Kidney capillary endothelial cell (primary cell): ENCODE measurements around the gene MAP2K6.

Source experiments
- DNase-seq: peaks from one replicate; pipeline ENCODE4 v3.0.0-alpha.2; 2018; ENCODE audit warnings: low spot score

The MAP2K6 gene

DNA sequence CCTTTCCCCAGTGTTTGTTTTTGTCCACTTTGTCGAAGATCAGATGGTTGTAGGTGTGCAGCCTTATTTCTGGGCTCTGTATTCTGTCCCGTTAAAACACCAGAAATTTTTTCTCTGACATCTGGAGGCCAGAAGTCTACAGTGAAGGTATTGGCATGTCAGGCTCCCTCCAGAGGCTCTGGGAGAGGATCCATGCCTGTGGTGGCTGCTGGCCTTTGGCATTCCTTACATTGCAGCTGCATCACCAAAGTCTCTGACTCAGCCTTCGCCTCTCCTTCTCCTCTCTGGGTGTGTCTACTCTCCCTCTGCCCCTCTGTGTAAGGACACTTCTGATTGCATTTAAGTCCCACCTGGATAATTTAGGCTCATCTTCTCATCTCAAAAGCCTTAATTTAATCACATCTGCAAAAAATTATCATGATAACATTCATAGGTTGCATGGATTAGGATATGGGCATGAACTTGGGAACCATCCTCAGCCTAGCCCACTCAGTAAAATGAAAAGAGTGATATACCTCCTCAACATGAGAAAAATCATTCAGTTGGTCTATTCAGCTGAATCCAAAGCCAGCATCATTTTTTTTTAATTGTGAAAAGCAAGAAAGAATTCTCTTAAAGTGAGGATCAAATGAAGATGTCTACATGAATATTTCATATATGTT is 78.0 kb downstream of the MAP2K6 start:
- no peak for DNase-seq

DNA sequence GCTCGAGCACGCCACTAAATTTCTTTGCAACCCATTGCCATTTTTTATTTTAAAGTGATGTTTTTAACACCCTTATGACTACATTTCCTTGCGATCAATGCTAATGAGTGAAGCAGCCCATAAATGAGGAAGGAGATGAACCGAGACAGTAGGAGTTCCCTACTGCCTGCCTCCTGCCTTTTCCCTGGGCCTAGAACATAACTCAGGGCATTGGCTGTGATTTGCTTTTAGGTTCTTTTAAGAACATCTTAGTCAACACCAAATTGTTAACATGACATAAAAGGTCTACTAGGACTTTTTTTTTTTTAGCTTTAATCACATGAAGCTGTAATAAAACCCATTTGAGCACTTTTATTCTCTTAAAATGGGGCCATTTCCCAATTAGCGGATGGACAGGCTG is 81.3 kb downstream of the MAP2K6 start:
- DNase-seq, result no peak

DNA sequence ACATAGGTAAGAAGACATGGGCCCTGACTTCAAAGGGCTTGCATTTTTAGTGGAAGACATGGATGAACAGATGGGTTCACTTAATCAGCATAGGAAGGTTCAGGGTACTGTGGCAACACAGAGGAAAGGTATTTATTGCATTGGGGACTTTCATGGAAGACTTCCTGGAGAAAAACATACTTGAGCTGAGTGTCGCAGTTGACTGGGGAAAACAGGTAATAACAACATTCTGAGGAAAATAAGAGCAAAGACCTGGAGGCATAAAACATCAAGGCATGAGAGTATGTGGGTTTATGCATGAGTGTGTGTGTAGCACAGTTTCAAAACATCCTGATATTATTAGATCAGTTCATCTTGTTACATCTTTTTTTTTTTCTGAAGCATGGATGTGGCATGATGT is 82.7 kb downstream of the MAP2K6 start:
- DNase-seq, result no peak

DNA sequence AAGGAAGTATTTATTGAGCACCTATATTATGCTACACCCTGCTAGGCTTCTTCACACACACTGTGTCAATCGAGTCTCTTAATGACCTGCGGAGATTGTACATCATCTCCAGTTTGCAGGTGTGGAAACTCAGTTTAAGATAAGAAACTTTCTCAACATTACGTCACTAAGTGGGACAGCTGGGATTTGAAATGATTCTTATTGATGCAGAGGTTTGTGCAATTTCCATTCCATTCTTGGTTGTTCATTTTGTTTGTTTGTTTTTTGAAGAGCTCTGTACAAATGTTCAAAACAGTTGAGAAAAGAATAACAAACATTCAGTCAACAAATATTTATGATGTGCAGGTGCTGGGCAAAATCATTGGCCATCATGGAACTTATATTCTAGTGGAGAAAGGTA is 84.8 kb downstream of the MAP2K6 start:
- no peak for DNase-seq

DNA sequence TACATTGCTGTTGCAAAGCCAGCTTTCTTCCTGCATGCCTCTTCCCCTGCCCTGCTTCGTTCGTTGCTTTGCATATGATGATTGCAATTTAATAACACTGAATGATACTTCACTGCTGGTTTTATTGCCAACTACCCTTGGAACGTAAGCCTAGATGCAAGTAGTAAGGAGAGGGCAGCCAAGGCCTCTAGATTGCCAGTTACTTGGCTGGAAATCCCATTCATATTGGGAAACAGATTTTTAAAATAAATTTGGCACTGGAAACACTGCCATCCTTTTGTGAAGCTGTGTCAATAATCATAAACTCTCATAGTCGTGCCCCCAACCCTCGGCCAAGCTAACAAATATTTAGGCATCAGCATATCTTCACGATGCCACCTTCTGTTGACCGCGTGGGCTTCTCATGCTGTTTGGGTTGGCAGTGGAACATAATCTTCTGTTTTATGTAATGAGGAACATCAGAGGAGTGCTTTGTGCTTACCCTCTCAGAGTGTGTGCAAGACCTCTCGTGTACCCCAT is 86.5 kb downstream of the MAP2K6 start:
- DNase-seq, result no peak

DNA sequence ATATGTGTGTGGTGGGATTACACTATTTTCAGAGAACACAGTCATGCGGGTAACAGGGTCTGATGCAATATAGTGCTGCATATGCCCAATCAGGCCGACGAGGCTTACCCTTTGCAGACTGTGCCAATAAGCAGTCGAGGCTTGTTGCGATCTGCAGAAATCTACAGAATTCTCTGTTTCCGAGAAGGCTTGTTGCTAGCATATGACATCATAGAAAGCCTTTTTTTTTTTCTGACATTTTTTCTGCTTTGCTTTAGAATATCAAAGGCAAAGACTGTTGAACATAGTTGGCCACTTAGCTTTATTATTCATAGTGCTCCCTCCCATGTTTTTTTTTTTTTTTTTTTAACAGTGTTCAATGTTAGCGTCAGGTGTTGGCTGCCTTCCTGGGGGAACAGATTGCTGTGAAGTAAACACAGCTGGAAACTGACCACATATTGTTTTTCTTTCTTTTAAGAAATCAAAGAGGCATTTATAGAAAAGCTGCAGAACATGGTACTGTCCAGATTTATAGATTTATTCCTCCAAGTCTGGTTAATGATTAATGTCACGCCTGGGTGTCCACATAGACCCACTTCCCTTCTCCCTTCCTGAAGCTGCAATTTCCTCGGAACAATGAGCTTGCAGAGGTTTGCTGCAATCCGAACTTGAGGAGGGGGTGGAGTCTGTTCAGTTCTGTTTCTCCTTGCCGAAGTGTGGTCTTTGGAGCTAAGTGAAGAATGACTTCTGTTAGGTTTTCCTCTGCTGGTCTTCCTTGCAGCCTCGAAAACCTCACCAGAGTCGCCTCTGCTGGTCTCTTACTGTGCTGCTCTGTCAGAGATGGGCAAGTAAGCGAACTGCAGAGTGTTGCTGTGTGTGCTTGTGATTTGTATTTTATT is 87.3 kb downstream of the MAP2K6 start:
- DNase-seq, result no peak

DNA sequence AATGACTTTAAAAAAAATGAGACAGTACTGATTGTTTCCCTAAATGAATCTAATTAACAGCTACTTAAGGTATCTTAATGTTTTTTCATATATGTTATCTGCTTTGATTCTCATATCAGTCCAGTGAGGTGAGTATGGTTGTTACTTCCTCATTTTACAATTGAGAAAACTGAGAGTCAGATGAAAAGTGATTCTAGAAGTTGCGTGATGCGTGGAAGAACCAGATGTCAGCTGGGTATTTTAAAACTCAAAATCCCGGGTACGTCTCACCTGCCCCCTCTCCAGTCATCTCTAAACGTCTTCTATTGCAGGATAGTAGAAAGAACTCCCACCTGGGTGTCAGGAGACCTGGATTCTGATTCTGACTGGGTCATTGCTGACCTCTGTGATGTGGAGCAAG is 89.2 kb downstream of the MAP2K6 start:
- no peak for DNase-seq

DNA sequence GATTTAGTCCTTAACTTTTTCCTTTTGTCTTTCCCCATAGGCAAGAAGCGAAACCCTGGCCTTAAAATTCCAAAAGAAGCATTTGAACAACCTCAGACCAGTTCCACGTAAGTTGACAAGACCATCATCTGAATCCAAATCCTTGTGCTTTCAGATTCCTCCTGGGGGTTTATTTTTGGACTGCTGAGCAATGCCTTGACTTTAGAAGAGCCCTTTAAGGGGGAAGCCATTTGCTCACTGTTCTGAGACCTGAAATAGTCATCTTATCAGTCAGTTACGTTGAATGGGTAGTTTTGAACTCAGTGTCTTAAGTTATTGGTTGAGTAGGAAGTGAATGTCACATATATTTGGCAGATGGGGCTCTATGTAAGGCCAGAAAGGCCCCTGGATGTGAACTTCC is 91.2 kb downstream of the MAP2K6 start:
- no peak for DNase-seq

DNA sequence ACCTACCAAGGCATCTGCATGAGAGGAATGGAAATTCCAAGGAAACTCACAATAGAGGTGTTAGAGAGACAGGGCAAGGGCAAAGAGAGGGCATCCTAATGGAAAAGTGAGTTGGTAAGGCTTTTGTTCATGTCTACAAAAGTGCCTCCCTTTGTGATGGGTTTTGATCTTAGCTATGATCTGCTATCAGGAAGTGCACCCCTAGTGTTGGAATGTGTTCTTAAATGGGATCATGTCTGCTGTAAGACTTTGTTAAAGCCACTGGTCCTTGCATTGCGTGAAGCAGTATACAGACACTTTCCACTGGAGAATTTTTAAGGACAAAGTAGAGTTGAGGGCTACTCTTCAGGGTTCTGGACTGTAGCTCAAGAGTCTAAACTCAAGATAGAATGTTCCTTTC is 92.0 kb downstream of the MAP2K6 start:
- DNase-seq, result no peak

DNA sequence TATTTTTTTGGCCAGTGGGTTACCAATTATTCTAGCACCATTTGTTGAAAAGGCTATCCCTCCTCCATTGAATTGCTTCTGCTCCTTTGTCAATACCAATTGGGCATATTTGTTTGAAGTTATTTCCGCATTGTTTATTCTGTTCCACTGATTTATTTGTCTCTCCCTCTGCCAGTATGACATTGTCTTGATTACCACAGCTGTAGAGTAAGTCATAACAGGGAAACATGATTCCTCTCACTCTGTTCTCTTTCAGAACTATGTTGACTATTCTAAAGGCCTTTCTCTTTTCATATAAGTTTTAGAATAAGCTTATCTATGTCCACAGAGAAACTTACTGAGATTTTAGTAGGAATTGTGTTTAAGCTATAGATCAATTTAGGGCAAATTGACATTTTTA is 94.3 kb downstream of the MAP2K6 start:
- DNase-seq, result no peak

DNA sequence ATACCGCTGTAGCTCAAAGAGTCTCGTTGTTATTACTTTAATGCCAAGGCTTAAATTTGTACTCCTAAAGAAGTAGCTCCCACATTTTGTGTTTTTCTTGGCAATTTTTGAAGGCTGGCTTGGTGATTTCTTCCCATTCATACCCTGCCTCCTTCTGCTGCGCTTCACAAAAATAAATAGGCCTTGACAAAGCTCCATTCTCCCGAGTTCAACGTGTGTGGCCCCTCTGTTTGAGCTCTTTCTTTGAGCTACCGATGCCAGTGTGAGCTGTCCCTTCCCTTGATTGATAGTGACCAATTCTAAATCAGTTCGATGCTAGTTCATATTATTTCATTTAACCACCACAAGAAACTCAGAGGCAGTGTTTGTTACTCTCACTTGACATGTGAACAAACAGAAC is 96.8 kb downstream of the MAP2K6 start:
- DNase-seq, result no peak

DNA sequence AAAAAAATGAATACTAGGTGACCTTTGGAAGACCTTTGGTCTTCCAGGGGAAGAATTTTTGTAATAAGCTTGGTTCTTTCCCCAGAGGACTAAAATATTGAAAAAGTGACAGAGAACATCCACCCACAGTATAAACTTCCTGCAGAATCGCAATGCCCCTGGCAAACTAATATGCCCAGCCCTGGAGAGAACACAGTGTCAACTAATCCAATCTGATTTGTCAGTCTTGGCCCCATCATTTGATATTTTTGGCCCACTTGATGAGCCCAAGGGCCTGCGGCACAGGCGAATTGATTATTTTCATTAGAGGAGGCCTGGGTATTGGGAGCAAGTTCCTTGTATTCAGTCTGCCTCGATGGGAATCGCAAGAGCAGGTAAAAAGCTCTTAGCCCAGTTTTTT is 98.4 kb downstream of the MAP2K6 start:
- no peak for DNase-seq

DNA sequence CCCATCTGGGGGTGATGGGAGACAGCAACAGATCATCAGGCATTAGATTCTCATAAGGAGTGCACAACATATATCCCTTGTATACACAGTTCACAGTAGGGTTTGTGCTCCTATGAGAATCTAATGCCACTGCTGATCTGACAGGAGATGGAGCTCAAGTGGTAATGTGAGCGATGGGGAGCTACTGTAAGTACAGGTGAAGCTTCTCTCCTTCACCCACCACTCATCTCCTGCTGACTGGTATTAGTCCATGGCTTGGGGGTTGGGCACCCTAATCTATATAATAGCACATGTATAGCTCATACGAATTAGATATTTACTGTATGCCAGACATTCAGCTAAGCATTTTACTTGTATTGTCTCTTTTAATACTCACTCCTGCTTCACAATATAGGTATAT is 101.7 kb downstream of the MAP2K6 start:
- no peak for DNase-seq

DNA sequence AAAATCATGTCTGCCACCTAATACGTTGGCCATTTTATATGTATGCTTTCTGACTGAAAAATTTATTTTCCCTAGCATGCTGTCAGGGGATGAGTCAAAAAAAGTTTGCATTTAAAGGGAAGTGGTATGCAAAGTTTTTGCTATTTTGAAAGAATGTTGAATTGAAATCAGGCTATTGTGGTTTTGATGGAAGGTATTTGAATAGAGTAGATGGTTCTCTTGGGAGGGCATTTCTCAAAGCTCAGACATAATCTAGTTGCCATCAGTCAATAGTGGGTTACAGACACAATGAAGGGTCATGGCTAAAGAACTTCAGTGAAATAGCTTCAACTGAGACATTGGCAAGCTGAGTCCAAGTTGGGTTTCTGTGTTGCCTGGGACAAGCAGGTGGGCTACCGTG is 102.4 kb downstream of the MAP2K6 start:
- no peak for DNase-seq

DNA sequence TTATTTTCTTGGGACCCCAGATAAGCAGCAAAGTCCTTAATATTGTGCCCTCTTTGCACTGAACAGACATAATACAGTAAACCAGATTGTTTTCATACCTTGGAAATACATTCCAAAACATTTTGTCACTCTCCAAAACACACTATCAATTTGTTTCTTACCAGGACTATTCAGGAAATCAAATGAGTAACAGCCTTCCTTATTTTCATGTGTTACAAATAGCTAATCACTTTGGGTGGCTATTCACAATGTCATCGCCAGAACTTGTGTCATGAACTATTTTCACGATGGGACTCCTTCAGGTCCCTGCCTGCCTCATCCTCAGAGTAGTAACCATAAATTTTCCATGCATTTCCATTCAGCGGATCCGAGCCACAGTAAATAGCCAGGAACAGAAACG is 104.5 kb downstream of the MAP2K6 start:
- DNase-seq, result peak; percentile 45

DNA sequence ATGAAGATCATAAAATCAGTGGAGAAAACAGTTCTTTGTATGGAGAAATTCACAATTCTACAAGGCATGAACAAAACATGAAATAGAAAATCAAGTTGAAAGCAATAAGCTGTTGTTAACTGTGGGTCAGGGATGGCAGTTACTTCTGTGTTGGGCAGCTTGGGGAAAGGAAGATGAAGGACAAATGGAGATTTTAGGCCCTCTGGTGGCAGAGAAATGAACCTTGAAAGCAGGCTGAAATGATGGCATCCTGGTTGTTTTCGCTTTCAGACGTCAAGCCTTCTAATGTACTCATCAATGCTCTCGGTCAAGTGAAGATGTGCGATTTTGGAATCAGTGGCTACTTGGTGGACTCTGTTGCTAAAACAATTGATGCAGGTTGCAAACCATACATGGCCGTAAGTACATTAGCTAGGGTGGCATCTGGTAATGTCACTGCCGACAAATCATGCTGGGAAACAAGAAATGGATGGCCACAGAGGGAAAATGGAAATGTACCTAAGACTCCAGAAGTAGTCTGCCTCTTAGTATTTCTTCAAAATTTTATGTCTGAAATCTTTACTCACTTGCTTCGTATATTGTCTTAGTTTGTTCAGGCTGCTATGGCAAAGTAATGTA is 108.9 kb downstream of the MAP2K6 start:
- DNase-seq, result peak; percentile 52

DNA sequence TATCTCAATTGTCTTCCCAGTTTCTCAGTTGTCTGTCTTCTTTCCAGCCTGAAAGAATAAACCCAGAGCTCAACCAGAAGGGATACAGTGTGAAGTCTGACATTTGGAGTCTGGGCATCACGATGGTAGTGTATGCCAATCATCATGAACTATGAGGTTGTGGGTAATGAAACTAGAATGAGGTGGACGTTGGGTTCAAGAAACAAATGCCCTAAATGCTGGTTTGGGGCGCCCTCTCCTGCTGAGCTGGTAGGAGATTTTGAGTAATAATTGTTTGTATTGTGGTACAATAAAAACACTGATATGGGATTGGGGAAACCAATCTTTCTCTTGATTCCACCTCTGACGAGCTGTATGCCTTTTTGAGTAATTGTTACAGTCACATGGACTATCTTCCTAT is 110.4 kb downstream of the MAP2K6 start:
- peak; percentile 11 for DNase-seq

DNA sequence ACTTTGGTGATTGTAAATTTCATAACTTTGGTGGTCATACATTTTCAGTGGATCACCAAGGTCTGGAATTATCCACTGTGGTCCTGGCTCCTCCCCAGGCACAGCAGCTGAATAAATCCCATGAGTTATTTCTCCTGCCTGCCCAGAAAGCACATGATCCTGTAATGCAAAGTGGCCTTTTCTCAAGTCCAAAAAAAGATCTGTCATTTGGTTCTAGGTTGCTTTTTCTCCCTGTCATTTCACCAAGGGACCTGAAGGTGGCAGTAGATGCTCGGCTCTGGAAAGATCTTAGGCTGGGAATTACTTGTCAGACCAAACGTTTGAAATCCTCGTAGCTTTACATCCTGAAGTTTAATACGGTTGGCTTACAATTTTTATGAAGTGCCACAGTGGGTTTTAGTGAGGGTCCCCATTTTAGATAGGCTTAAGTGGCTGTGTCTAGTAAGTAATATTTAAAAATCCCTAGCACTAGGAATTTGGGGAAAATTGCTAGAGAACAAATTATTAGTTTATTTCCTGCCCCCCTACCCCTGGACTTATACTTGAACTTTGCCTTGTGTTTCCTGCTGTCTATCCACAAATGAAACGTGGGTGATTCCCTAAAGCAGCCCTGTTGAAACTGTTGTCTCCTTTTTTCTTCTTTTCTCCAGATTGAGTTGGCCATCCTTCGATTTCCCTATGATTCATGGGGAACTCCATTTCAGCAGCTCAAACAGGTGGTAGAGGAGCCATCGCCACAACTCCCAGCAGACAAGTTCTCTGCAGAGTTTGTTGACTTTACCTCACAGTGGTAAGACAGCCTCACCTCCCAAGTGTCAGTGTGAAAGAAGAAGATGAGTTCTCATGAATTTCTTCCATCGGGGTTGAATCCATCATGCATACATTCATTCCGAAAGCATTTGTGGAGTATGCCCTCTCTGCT is 111.7 kb downstream of the MAP2K6 start:
- peak; percentile 59 for DNase-seq

DNA sequence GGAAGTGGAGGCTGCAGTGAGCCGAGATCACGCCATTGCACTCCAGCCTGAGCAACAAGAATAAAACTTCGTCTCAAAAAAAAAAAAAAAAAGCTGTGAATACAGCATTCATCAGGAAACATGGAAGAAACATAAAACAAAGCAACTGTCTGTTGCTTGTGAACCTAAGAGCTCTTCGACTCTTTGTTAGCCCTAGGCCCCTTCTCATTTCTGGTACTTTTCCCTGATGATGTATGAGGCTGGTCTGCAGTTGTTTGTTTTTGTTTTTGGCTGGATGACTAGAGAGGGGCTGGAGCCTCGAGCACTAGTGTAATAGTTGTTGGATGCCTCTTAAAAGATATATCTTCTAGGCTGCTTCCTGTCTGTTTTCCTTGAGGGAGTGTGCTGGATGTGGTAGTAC is 113.5 kb downstream of the MAP2K6 start:
- DNase-seq, result no peak

DNA sequence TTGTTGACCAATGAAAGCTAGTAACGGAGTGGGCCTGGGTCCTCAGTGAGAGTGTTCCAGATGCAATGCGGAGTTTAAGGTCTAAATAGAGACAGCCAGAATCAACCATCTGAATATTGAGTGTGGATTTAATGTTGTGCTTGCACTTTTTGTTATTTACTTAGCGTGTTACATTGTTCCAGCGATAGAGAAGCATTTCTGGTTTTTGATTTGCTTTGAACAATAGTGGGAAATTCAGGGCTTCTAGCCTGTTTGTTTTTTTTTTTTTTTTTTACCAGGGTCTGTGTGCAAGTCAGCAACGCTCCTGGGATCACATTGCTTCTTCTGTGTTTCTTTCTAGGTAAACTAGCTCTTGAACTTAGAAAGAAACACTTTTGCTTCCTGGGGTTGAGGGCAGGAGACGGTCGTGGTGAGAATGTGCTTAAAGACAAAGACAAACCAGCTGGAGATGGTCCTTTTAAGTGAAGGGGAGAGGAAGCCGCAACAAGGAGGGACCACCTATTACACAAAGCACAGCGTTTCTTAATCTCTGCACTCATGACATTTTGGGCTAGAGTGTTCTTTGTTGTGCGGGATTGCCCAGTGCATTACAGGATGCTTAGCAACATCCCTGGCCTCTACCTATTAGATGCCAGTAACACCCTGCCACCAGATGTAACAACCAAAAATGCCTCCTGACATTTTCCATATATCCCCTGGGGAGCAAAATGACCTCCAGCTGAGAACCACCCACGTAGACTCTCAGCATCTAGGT is 119.2 kb downstream of the MAP2K6 start:
- DNase-seq, result no peak

DNA sequence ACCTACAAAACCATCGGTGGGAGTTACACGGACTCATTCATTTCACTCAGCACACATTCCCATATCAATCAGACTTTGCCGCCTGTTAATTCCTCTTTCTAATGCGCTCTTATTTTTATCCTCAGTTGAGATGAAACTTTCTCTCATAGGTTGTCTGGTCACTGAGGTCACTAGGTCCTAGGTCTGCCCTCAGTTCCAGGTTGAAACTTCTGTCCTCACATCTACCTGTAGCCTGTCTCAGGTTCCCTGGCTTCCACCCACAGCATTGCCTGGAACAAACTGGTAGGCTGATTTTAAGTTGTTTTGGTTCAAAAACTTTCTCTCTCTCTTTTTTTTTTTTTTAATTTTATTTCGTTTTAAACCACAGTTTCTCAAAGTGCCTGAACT is 119.7 kb downstream of the MAP2K6 start:
- no peak for DNase-seq
